ENCODE data around the gene ADGRB3.

ADGRB3 gene

GRCh38 chr6:69129046-69129445 lies 494.0 kb downstream of the ADGRB3 start:
- TF ChIP-seq CTCF (IDR thresholded peaks at IDR 0.05; ENCODE audit: insufficient read depth, low read depth, low read length, missing control alignments) = no peak
- DNase-seq (ENCODE audit: low read depth) = no peak
- H3K4me3 ChIP-seq (ENCODE audit: low read length) = no peak overlapping the region

GRCh38 chr6:69135927-69136326 lies 500.8 kb downstream of the ADGRB3 start:
- no peak for TF ChIP-seq CTCF (IDR thresholded peaks at IDR 0.05; ENCODE audit: insufficient read depth, low read depth, low read length, missing control alignments)
- no peak for DNase-seq (ENCODE audit: low read depth)

GRCh38 chr6:69138148-69138547 lies 503.1 kb downstream of the ADGRB3 start:
- no peak for DNase-seq (ENCODE audit: low read depth)
- no peak for TF ChIP-seq CTCF (IDR thresholded peaks at IDR 0.05; ENCODE audit: insufficient read depth, low read depth, low read length, missing control alignments)
- no peak overlapping the region for H3K4me3 ChIP-seq (ENCODE audit: low read length)

More at GRCh38 chr6:69135927-69136326, 500.8 kb downstream of the ADGRB3 start:
- H3K4me3 ChIP-seq (ENCODE audit: low read length) = no peak overlapping the region

- TF ChIP-seq CTCF (IDR thresholded peaks at IDR 0.05; ENCODE audit: insufficient read depth, low read depth, low read length, missing control alignments) = no peak
These were observed 503.9 kb downstream of the ADGRB3 start for GRCh38 chr6:69138893-69139494.

GRCh38 chr6:69145062-69145461 lies 510.0 kb downstream of the ADGRB3 start:
- H3K4me3 ChIP-seq (ENCODE audit: low read length) = no peak overlapping the region
- no peak for DNase-seq (ENCODE audit: low read depth)
- TF ChIP-seq CTCF (IDR thresholded peaks at IDR 0.05; ENCODE audit: insufficient read depth, low read depth, low read length, missing control alignments) = no peak

More at GRCh38 chr6:69138893-69139494, 503.9 kb downstream of the ADGRB3 start:
- peak; percentile 17 for DNase-seq (ENCODE audit: low read depth)
- H3K4me3 ChIP-seq (ENCODE audit: low read length) = no peak overlapping the region

- no peak for TF ChIP-seq CTCF (IDR thresholded peaks at IDR 0.05; ENCODE audit: insufficient read depth, low read depth, low read length, missing control alignments)
- no peak overlapping the region for H3K4me3 ChIP-seq (ENCODE audit: low read length)
These were observed 511.3 kb downstream of the ADGRB3 start for GRCh38 chr6:69146385-69146784.

GRCh38 chr6:69155467-69155866 lies 520.4 kb downstream of the ADGRB3 start:
- TF ChIP-seq CTCF (IDR thresholded peaks at IDR 0.05; ENCODE audit: insufficient read depth, low read depth, low read length, missing control alignments) = no peak
- DNase-seq (ENCODE audit: low read depth) = no peak
- no peak overlapping the region for H3K4me3 ChIP-seq (ENCODE audit: low read length)

More at GRCh38 chr6:69146385-69146784, 511.3 kb downstream of the ADGRB3 start:
- DNase-seq (ENCODE audit: low read depth) = no peak

Measured in epithelial cell of esophagus (primary cell).